ENCODE results near the gene HPCAL1.

HPCAL1 gene

GRCh38 chr2:10304458-10305253 lies 2.0 kb downstream of the HPCAL1 start:
- DNase-seq, result no peak

DNA sequence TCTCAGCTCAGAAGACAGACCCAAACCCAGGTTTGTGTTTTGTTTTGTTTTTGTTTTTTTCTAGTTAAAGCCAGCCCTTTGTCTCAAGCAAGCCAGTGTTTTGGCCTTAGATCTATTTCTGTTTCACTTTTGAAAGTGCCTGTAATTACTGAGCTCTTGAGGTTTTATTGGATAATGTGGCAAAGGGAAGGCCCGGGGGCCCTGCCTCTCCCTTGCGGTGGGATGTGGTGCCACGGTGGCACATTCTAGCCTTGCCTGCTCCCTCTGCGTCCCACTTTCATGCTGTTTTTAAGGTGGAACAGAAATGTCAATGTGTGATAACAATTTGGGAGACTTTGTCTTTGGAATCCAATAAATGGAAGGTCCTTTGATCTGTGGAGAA lies 2.5 kb downstream of the HPCAL1 start:
- DNase-seq, result no peak

- DNase-seq, result no peak
Observed at GRCh38 chr2:10305715-10306114, 3.0 kb downstream of the HPCAL1 start.

- DNase-seq, result no peak
Observed at GRCh38 chr2:10306901-10307463, 4.3 kb downstream of the HPCAL1 start.

DNA sequence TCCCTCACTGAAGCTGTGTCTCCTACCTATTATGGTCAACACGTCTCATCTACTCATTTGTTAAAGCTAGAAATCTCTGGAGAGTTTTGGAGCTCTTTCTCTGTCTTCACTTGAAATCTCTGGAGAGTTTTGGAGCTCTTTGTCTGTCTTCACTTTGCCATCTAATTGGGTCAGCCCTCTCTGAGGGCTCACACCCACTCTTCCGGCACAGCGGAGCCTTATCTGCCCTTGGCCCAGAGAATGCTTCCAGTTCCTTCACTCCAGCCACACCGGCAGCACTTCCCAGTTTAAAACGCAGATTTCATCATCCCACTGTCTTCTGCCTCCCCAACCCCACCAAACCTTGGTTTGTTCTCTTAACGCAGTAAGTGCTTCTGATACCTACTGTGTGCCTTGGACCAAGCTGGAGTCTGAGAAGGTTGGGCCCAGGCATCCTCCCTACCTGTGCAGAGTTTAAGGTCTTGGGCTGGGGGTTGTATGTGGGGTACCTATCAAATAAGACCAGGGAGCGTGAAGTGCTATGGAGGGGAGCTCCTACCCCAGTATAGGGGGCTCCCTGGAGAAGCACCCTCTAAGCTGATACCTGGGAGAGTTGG lies 5.0 kb downstream of the HPCAL1 start:
- no peak for DNase-seq

GRCh38 chr2:10308866-10309265 lies 6.2 kb downstream of the HPCAL1 start:
- no peak for DNase-seq

DNA sequence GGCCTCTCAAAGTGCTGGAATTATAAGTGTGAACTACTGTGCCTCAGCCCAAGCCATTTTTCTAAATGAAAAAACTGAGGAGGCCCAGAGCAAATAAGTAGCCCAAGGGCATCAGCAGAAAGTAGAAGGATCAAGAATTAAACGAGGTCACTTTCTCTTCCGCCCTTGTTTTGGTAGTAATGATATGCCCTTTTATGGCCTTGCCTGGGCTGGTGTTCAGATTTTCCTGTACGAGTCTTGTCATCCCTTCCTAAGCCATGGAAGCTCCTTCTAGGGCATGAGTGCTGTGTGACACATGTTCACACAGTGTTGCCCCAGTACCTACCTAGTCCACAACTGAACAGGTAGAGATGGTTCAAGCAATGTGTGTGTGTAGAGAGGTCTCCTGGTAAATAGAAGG lies 6.6 kb downstream of the HPCAL1 start:
- DNase-seq, result no peak

- DNase-seq, result no peak
Observed at GRCh38 chr2:10310309-10310888, 7.7 kb downstream of the HPCAL1 start.

DNA sequence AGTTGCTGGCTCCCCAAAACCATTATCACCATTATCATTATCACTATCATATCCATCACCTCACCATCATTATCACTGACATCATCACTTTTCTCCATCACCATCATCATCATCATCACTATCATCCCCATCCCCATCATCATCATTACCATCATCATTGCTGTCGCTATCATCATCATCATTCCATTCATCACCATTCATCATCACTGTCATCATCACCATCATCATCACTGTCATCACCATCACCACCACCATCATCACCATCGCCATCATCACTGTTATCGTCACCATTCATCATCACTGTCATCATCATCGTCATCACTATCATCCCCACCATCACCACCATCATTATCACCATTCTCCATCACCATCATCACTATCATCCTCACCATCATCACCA lies 9.0 kb downstream of the HPCAL1 start:
- DNase-seq, result no peak

DNA sequence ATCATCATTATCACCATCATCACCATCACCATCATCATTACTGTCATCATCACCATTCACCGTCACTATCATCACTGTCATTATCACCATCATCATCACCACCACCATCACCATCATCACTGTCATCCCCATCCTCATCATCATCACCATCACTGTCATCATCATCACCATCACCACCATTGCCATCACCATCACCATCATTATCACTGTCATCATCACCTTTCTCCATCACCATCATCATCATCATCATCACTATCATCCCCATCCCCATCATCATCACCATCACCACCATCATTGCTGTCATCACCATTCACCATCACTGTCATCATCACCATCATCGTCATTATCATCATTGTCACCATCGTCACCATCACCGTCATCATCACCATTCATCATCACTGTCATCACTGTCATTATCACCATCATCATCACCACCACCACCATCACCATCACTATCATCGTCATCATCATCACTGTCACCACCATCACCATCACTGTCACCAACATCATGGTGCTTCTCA lies 9.8 kb downstream of the HPCAL1 start:
- no peak for DNase-seq

DNA sequence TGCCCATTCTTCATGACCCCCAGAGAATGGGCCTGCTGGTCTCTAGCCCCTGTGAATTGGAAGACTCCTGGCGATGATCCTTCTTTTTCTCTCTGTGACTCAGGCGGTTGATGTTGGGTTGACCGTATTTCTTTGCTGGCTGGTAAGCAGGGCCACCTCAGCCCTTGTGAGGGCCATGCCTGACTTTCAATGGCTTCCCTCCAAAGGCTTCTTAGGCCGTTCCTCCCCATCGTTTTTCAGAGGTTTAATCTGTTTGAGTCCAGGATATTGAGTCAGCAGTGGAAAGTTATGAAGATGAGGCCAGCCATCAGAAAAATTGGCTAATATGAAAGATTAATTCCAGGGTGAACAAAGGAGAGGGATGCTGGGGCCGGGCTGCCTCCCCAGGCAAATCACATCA lies 13.6 kb downstream of the HPCAL1 start:
- DNase-seq, result no peak

- DNase-seq, result no peak
Observed at GRCh38 chr2:10316860-10317259, 14.2 kb downstream of the HPCAL1 start.

DNA sequence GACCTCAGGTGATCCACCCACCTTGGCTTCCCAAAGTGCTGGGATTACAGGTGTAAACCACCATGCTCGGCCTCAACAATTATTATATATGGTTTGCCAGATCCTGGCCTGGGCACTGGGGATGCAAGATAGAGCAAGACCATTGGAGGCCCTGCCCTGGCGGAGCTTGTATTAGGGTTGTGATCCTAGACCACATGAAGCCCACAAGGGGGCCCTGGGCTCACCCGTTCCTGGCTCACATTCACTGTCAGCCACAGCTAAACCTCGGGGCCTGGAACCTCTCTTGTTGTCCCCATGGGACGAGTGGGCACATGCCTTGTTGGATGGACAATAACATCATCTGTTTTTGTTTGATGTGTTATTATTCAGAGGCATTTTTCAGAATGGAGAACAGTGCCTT lies 14.9 kb downstream of the HPCAL1 start:
- DNase-seq, result no peak

- DNase-seq, result no peak
Observed at GRCh38 chr2:10318345-10318744, 15.6 kb downstream of the HPCAL1 start.

GRCh38 chr2:10319892-10320574 lies 17.3 kb downstream of the HPCAL1 start:
- no peak for DNase-seq

GRCh38 chr2:10320575-10320931 lies 17.8 kb downstream of the HPCAL1 start:
- no peak for DNase-seq

GRCh38 chr2:10320933-10321332 lies 18.2 kb downstream of the HPCAL1 start:
- DNase-seq, result no peak

- DNase-seq, result no peak
Observed at GRCh38 chr2:10321622-10322021, 18.9 kb downstream of the HPCAL1 start.

- DNase-seq, result no peak
Observed at GRCh38 chr2:10322481-10322880, 19.8 kb downstream of the HPCAL1 start.

DNA sequence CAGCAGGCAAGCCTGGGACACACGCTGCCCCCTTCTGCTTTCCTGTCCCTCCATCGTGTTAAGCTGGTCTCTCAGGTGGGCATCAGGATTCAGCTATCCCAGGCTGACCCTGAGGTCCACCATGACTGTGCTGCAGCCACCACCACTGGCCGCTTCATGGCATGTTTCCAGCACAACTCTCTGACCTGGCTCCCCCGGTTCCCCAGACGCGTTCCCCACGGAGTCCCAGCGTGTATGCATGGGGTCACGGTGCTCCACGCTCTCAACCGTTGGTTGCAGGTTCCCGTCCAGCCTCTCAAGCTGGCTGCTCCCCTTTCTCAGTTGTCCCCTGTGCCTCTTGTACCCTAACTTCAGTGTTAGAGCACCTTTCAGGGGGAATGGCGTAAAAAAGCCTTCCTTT lies 20.3 kb downstream of the HPCAL1 start:
- no peak for DNase-seq

GRCh38 chr2:10323535-10323934 lies 20.8 kb downstream of the HPCAL1 start:
- DNase-seq, result no peak

DNA sequence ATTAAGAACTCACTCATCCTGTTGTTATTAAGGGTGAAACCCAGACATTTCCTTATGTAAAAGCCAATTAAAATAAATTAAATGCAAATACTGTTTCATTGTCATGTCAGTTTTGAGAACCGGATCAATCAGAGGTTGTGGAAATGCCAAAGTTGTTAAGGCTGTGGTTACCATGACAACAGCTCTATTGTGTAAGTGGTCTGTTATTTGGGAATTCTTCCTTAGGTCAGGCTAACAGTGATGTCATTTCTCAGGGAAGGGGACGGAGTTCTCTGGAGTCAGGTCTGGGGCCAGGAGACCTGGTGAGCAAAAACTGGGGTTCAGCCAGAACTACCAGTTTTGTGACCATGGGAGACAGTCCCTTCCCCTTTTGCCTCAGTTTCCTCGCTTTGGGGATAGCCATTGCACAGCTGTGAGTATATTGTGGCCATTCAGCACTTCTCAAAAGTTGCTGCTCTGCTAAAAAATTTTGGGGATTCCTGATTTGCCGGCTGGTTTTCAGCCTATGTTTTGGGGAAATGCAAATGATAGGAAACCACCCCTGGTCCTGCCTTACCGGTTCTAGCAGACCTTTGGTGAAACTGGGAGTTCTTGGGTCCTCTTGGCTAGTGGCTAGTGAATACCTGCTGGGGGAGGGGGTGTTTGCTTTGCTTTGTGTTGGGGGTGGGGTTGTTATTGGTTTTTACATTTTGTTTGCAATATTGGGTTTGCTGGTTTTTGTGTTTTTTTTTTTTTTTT lies 21.6 kb downstream of the HPCAL1 start:
- no peak for DNase-seq
